Astrocyte of the hippocampus (primary cell): ENCODE measurements around the gene TNNC1.

ENCODE experiments used
- DNase-seq: peaks from one replicate; pipeline ENCODE4 v3.0.0; 2011; ENCODE audit warnings: low read depth, low spot score

The TNNC1 gene

GRCh38 chr3:52443791-52444687 is 9.8 kb downstream of the TNNC1 start:
- DNase-seq: no peak

GRCh38 chr3:52443268-52443610 is 10.6 kb downstream of the TNNC1 start:
- no peak for DNase-seq

- no peak for DNase-seq
These were observed 11.2 kb downstream of the TNNC1 start for GRCh38 chr3:52442409-52443267.

- no peak for DNase-seq
These were observed 12.0 kb downstream of the TNNC1 start for GRCh38 chr3:52441772-52442332.

GRCh38 chr3:52441091-52441771 is 12.6 kb downstream of the TNNC1 start:
- DNase-seq: no peak

GRCh38 chr3:52440671-52441070 is 13.2 kb downstream of the TNNC1 start:
- DNase-seq: no peak

GRCh38 chr3:52440249-52440551 is 13.6 kb downstream of the TNNC1 start:
- DNase-seq: no peak

- no peak for DNase-seq
These were observed 14.2 kb downstream of the TNNC1 start for GRCh38 chr3:52439426-52440248.

GRCh38 chr3:52438579-52439425 is 15.0 kb downstream of the TNNC1 start:
- DNase-seq: no peak

- no peak for DNase-seq
These were observed 15.8 kb downstream of the TNNC1 start for GRCh38 chr3:52438104-52438376.

GRCh38 chr3:52437326-52438103 is 16.3 kb downstream of the TNNC1 start:
- DNase-seq: no peak

- DNase-seq: no peak
These were observed 17.2 kb downstream of the TNNC1 start for GRCh38 chr3:52436500-52437149.

- DNase-seq: no peak
These were observed 18.4 kb downstream of the TNNC1 start for GRCh38 chr3:52435246-52436101.

- DNase-seq: no peak
These were observed 19.2 kb downstream of the TNNC1 start for GRCh38 chr3:52434491-52435115.

GRCh38 chr3:52433996-52434479 is 19.8 kb downstream of the TNNC1 start:
- no peak for DNase-seq

- no peak for DNase-seq
These were observed 20.4 kb downstream of the TNNC1 start for GRCh38 chr3:52433328-52433995.

GRCh38 chr3:52432691-52433141 is 21.1 kb downstream of the TNNC1 start:
- no peak for DNase-seq
